LNCAP (cell line): ENCODE results near the gene LAMA2.

ENCODE experiments used
- TF ChIP-seq, protein P1 (sequence below): fragments of 450-650 bp; IDR thresholded peaks from 2 replicates; pipeline ENCODE4 v1.5.1; 2017; ENCODE audit warnings: mild to moderate bottlenecking

The LAMA2 gene

DNA sequence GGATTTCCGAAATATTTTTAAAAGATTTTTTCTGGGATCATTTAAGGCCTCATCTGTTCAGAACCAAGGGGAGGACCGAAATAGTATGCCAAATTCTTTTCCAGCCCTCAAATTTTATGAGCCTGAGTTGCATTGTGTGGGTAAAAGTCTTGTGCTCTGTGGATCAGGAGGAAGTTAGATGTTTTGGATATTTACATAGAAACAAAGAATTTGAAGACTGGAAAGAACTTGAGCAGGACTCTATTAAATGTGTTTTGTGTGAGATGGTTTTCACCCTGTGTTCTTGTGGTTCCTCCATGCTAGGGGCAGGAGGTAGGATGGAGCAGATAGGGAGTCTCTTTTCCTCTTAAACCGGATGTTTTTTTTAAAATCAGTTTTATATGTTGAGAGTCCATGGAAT, 329.1 kb downstream of the LAMA2 start:
- TF ChIP-seq, protein P1, sequence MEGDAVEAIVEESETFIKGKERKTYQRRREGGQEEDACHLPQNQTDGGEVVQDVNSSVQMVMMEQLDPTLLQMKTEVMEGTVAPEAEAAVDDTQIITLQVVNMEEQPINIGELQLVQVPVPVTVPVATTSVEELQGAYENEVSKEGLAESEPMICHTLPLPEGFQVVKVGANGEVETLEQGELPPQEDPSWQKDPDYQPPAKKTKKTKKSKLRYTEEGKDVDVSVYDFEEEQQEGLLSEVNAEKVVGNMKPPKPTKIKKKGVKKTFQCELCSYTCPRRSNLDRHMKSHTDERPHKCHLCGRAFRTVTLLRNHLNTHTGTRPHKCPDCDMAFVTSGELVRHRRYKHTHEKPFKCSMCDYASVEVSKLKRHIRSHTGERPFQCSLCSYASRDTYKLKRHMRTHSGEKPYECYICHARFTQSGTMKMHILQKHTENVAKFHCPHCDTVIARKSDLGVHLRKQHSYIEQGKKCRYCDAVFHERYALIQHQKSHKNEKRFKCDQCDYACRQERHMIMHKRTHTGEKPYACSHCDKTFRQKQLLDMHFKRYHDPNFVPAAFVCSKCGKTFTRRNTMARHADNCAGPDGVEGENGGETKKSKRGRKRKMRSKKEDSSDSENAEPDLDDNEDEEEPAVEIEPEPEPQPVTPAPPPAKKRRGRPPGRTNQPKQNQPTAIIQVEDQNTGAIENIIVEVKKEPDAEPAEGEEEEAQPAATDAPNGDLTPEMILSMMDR = no peak

DNA sequence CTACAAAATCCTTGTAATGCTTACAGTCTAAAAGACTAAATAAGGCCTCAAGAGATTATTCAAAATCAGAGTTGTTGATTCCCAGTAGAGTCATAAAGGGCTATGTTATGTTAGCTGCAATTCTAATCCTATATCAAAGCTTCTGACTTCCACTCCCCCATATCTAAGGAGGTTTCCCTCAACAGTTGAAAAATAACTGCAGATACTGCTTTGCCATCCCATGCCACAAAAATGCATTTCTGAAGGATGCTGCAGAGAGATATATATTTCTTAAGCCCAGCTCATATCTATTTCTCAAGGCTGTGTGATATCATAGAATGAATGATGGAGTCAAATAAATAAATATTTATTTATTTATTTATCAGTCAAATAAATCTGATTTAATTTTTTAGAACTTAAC, 332.3 kb downstream of the LAMA2 start:
- TF ChIP-seq, protein P1 = no peak

DNA sequence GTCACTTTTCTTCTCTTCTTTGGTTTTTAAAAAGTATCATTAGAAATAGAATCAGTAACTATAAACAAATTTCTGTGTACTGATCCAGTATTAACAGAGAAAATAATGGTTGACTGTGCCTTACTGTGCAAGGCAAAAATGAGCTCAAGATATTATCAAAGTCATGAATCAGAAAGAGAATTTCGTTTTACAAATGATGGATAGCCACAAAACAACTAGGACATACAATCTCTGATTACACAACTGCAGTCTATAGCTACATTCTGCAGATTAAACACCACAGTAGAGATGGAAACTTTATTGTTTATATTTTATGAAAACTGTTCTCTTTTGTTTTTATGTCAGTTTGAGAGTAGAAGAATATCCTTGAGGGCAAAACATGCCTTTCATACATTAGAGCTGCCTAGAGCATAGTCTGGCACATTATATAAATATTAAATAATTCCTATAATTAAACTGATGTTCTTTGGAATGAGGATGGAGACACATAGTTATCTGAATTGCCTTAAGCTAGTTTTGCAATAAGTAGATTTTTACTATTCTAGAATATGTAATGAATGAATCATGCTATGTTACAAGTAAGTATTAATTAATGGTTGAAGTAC, 333.1 kb downstream of the LAMA2 start:
- TF ChIP-seq, protein P1 = no peak

DNA sequence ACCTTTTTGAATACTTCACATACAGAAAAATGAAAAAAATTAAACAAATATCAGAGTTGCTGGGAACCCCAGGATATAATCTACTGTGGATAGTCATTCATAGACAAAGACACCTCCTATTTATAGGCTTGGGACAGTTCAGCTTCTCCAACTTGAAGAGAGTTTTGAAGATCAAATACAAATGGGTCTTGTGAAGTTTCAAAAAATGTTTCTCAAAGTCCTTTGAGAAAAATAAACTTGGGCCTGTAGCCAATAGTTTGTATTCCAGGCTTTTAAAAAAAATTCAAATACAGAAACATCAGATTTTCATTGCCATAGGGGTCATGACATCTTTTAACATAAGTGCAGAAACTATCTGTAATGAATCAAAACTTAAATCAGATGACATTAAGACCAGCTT, 334.8 kb downstream of the LAMA2 start:
- TF ChIP-seq, protein P1 = no peak

DNA sequence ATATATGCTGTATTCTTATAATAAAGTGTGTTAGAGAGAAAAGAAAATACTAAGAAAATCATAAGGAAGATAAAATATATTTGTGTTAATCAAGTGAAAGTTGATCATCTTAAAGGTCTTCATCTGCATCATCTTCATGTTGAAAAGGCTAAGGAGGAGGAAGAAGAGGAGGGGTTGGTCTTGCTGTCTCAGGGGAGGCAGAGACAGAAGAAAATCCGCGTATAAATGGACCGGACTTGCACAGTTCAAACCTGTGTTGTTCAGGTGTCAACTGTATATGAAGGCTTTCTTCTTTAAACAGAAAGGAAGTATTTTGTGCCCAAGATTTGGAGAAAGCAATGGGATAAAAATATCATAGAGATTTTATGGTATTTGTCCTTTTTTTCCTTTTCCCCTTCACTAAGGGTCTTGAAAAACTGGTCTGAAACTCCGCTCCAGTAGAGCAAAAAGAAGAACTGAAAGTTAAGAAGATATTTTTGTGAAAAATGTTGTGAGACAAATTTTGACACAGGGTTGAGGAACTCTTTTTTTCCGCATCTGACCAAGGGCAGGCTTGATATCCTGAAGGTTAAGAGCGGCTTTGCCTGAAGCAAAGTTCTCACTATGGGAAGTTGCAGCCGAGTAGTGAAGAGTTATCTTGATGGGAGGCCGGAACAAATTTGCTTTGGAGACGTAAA, 350.7 kb downstream of the LAMA2 start:
- TF ChIP-seq, protein P1 = no peak

DNA sequence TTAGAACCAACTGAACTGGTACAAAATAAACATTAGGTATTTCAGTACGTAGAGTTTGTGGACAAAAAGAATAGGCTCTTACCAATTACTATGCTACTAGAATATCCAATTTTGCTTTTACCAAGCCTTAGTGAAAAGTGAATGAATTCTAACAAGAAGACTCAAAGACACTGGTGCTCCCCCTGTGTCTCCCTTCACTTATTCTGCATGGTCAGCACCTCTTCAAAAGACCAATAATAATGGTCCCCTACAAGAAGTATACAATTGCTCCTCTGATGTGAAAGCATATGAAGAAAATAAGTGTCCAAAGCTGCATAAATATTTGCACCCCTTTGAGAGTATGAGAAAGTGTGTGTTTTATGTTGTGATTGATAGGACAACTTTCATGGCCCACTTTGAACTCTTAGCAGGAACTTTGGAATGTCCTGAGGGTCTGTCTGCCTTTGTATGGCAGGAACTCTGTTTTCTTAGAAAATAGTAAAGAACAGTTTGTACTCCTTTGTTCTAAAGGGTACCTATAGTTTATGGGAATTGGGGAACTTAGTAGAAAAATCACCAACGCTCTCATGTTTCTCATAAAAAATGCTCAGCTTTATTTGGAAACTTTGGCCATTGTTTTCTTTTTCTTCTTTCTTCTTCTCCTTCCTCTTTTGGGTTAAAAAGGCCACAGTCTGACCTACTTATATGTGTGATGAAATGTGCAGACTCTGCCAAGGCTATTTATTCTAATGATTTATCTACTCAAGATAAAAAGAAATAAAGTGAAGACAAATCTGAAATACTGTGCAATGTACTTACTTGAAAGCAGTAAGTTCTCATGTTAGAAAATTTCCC, 352.4 kb downstream of the LAMA2 start:
- TF ChIP-seq, protein P1 = no peak

DNA sequence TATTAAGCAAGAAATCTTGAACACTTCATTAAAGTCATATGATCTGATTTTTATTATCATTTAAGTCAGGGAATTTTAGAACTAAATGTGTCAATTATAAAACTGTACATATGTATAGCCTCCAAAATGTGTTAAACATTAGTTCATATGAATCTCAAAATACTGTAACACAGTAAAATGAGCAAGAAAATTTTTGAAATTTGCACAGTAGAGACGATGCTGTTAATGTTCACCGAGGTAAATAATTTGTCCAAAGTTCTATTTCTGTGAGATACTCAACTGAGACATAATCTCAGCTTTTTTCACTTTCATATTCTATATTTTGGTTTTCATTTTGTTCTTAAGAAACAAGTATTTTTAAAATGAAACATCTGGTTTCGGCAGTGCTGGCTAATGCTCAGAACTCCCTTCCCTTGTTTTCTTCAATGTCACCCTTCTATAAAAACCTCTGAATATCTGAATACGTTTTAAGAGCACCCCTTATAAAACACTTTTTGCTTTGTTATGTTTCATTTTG, 353.1 kb downstream of the LAMA2 start:
- TF ChIP-seq, protein P1 = no peak
